Trophoblast cell (in vitro differentiated cells and primary cell): ENCODE data around the gene VAV3.
A peak's percentile ranks its signal among the peaks of the same experiment; 100 is the strongest.

ENCODE experiments used
- DNase-seq, 2 donors: peaks; one replicate each; pipeline ENCODE4 v3.0.0-alpha.2; 2016
- H2AFZ ChIP-seq: 2 replicates; pipeline ENCODE4 v1.6.1; 2013; ENCODE audit warnings: low read length, moderate library complexity, mild to moderate bottlenecking; ENCODE audit not compliant: insufficient read depth, poor library complexity
- H2AK5ac ChIP-seq: 2 replicates; pipeline ENCODE4 v1.6.1; 2013; ENCODE audit warnings: mild to moderate bottlenecking, low read length
- H2BK120ac ChIP-seq: 2 replicates; pipeline ENCODE4 v1.6.1; 2013; ENCODE audit warnings: low read length, mild to moderate bottlenecking, moderate library complexity; ENCODE audit not compliant: insufficient read depth, poor library complexity
- H2BK12ac ChIP-seq: 2 replicates; pipeline ENCODE4 v1.6.1; 2013; ENCODE audit warnings: mild to moderate bottlenecking, low read length, moderate library complexity
- H2BK5ac ChIP-seq: 2 replicates; pipeline ENCODE4 v1.6.1; 2013; ENCODE audit warnings: low read length, low read depth, moderate library complexity, mild to moderate bottlenecking; ENCODE audit not compliant: poor library complexity
- H3K14ac ChIP-seq: 2 replicates; pipeline ENCODE4 v1.6.1; 2013; ENCODE audit warnings: mild to moderate bottlenecking, low read length
- H3K18ac ChIP-seq: 2 replicates; pipeline ENCODE4 v1.6.1; 2013; ENCODE audit warnings: mild to moderate bottlenecking, low read length
- H3K23ac ChIP-seq: 2 replicates; pipeline ENCODE4 v1.6.1; 2013; ENCODE audit warnings: low read length
- H3K27ac ChIP-seq: 2 replicates; pipeline ENCODE4 v1.5.1; 2013; ENCODE audit warnings: low read depth, mild to moderate bottlenecking, inconsistent platforms, low read length, moderate library complexity
- H3K27me3 ChIP-seq: 2 replicates; pipeline ENCODE4 v1.6.1; 2013; ENCODE audit warnings: inconsistent platforms, mild to moderate bottlenecking, low read length, moderate library complexity; ENCODE audit not compliant: insufficient read depth
- H3K36me3 ChIP-seq, 2 experiments: 1 replicate in 1 of 2; 2 replicates in 1 of 2; pipeline ENCODE4 v1.6.1; 2013; ENCODE audit warnings: low read length in 2 of 2, mild to moderate bottlenecking in 2 of 2, moderate library complexity in 1 of 2; ENCODE audit not compliant: insufficient read depth in 2 of 2, control insufficient read depth in 1 of 2
- H3K4ac ChIP-seq: 2 replicates; pipeline ENCODE4 v1.6.1; 2013; ENCODE audit warnings: low read depth, mild to moderate bottlenecking, low read length, moderate library complexity
- H3K4me1 ChIP-seq, 2 experiments: 1 replicate in 1 of 2; 2 replicates in 1 of 2; pipeline ENCODE4 v1.6.1; 2013; ENCODE audit warnings: low read length in 2 of 2, mild to moderate bottlenecking in 2 of 2, moderate library complexity in 1 of 2; ENCODE audit not compliant: insufficient read depth in 2 of 2, control insufficient read depth in 1 of 2
- H3K4me2 ChIP-seq: 2 replicates; pipeline ENCODE4 v1.6.1; 2013; ENCODE audit warnings: inconsistent platforms, mild to moderate bottlenecking, low read length, moderate library complexity
- H3K4me3 ChIP-seq: 2 replicates; pipeline ENCODE4 v1.5.1; 2013; ENCODE audit warnings: mild to moderate bottlenecking, low read depth, low read length, inconsistent platforms
- H3K79me1 ChIP-seq: one replicate; pipeline ENCODE4 v1.6.1; 2013; ENCODE audit warnings: low read length
- H3K79me2 ChIP-seq: 2 replicates; pipeline ENCODE4 v1.6.1; 2013; ENCODE audit warnings: low read length, mild to moderate bottlenecking; ENCODE audit not compliant: control insufficient read depth, insufficient read depth, poor library complexity
- H3K9ac ChIP-seq: 2 replicates; pipeline ENCODE4 v1.6.1; 2013; ENCODE audit warnings: mild to moderate bottlenecking, low read length
- H3K9me3 ChIP-seq: 2 replicates; pipeline ENCODE4 v1.6.1; 2013; ENCODE audit warnings: low read depth, mild to moderate bottlenecking, control low read depth, inconsistent platforms, low read length; ENCODE audit not compliant: insufficient read depth
- H4K12ac ChIP-seq: 2 replicates; pipeline ENCODE4 v1.6.1; 2013; ENCODE audit warnings: low read depth, mild to moderate bottlenecking, low read length, moderate library complexity
- H4K8ac ChIP-seq: 2 replicates; pipeline ENCODE4 v1.6.1; 2013; ENCODE audit warnings: low read depth, mild to moderate bottlenecking, low read length, moderate library complexity
- H4K91ac ChIP-seq: one replicate; pipeline ENCODE4 v1.6.1; 2013; ENCODE audit warnings: low read depth, mild to moderate bottlenecking, low read length, moderate library complexity
- WGBS: extraction: QIAGEN DNeasy Blood & Tissue Kit; methylation state at CpG from one replicate; pipeline ENCODE4 v1.1.7; 2013; ENCODE audit warnings: missing lambda C conversion rate; ENCODE audit not compliant: insufficient read length, insufficient coverage; ENCODE audit errors: extremely low coverage; 5-methylcytosine and 5-hydroxymethylcytosine counted together

Gene VAV3

DNA sequence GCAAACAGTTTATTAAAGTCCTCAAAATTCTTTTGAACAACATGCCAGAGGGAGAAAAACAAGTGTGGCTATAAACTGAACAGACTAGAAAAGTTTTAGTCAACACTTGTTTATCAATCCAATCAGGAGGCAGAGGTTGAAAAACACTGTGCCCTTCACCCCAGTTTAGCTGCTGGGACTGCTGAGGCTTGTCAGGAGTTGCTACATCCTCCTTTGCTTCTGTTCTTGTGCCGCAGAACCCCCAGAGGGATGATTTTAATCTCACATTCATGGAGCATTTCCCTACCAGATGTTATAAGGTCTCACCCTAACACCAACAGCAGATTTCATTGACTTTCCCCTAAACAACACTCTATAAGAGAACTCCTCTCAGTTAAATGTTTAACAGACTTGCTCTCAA, 321.2 kb downstream of the VAV3 start:
- no peak overlapping the region for H3K4ac ChIP-seq
- H3K4me3 ChIP-seq: no peak overlapping the region
- no peak overlapping the region for H2BK12ac ChIP-seq
- no peak overlapping the region for H2AFZ ChIP-seq
- no peak overlapping the region for H2AK5ac ChIP-seq
- no peak overlapping the region for H3K9ac ChIP-seq
- H3K27me3 ChIP-seq: no peaks in the 10 kb centered on the region
- H3K36me3 ChIP-seq: no peaks in the 10 kb centered on the region
- H3K4me1 ChIP-seq: no peaks in the 10 kb centered on the region
- H4K8ac ChIP-seq: no peak overlapping the region
- H3K14ac ChIP-seq: no peak overlapping the region
- H3K79me2 ChIP-seq: no peaks in the 10 kb centered on the region
- no peak overlapping the region for H3K18ac ChIP-seq
- no peaks in the 10 kb centered on the region for H3K9me3 ChIP-seq
- no CpG with 5 or more reads among the region's 1 CpG for WGBS
- H3K27ac ChIP-seq: no peak overlapping the region
- no peak overlapping the region for H2BK120ac ChIP-seq
- H4K91ac ChIP-seq: no peak overlapping the region
- no peak overlapping the region for H3K4me2 ChIP-seq
- H4K12ac ChIP-seq: no peak overlapping the region
- H3K79me1 ChIP-seq: no peaks in the 10 kb centered on the region
- peak; percentile 27 to 47 for DNase-seq
- no peak overlapping the region for H2BK5ac ChIP-seq
- H3K23ac ChIP-seq: no peak overlapping the region

GRCh38 chr1:107640207-107640606, 324.8 kb downstream of the VAV3 start:
- no peak overlapping the region for H3K4ac ChIP-seq
- H2AFZ ChIP-seq: no peak overlapping the region
- H2AK5ac ChIP-seq: no peak overlapping the region
- no peak overlapping the region for H4K8ac ChIP-seq
- no peaks in the 10 kb centered on the region for H3K27me3 ChIP-seq
- DNase-seq: peak in 1 of 2 donors; percentile 44
- H3K79me1 ChIP-seq: no peaks in the 10 kb centered on the region
- no peak overlapping the region for H2BK5ac ChIP-seq
- H3K18ac ChIP-seq: no peak overlapping the region
- no peaks in the 10 kb centered on the region for H3K9me3 ChIP-seq
- H3K4me3 ChIP-seq: no peak overlapping the region
- no peak overlapping the region for H3K14ac ChIP-seq
- no peak overlapping the region for H2BK120ac ChIP-seq
- no peak overlapping the region for H3K4me2 ChIP-seq
- WGBS: no CpG with 5 or more reads among the region's 7 CpGs
- H2BK12ac ChIP-seq: no peak overlapping the region
- H3K27ac ChIP-seq: no peak overlapping the region
- no peaks in the 10 kb centered on the region for H3K79me2 ChIP-seq
- H4K12ac ChIP-seq: no peak overlapping the region
- H3K4me1 ChIP-seq: no peaks in the 10 kb centered on the region
- no peak overlapping the region for H3K9ac ChIP-seq
- no peaks in the 10 kb centered on the region for H3K36me3 ChIP-seq
- H4K91ac ChIP-seq: no peak overlapping the region
- H3K23ac ChIP-seq: no peak overlapping the region

- no peak overlapping the region for H2BK120ac ChIP-seq
- H2BK5ac ChIP-seq: no peak overlapping the region
- no peak overlapping the region for H3K4me3 ChIP-seq
- no peak overlapping the region for H2AFZ ChIP-seq
- H3K23ac ChIP-seq: no peak overlapping the region
- H4K91ac ChIP-seq: no peak overlapping the region
- H3K18ac ChIP-seq: no peak overlapping the region
- no CpG with 5 or more reads among the region's 6 CpGs for WGBS
- H3K79me2 ChIP-seq: no peaks in the 10 kb centered on the region
- H3K27me3 ChIP-seq: no peaks in the 10 kb centered on the region
- no peak overlapping the region for H3K9ac ChIP-seq
- H2AK5ac ChIP-seq: no peak overlapping the region
- H3K9me3 ChIP-seq: peaks cover 3% of the 10 kb centered on the region
- no peak overlapping the region for H2BK12ac ChIP-seq
- DNase-seq: no peak
- no peaks in the 10 kb centered on the region for H3K79me1 ChIP-seq
- no peak overlapping the region for H3K27ac ChIP-seq
- H4K8ac ChIP-seq: no peak overlapping the region
- H3K14ac ChIP-seq: no peak overlapping the region
- no peaks in the 10 kb centered on the region for H3K4me1 ChIP-seq
- H3K4me2 ChIP-seq: no peak overlapping the region
- no peak overlapping the region for H4K12ac ChIP-seq
- H3K4ac ChIP-seq: no peak overlapping the region
- no peaks in the 10 kb centered on the region for H3K36me3 ChIP-seq
These were observed 327.9 kb downstream of the VAV3 start for GRCh38 chr1:107637101-107637500.

- H3K9me3 ChIP-seq: peaks cover 3% of the 10 kb centered on the region
- H2BK120ac ChIP-seq: no peak overlapping the region
- no peaks in the 10 kb centered on the region for H3K79me1 ChIP-seq
- no peak overlapping the region for H4K8ac ChIP-seq
- no peaks in the 10 kb centered on the region for H3K4me1 ChIP-seq
- no peak overlapping the region for H2BK12ac ChIP-seq
- H3K27ac ChIP-seq: no peak overlapping the region
- WGBS: no CpG with 5 or more reads among the region's 5 CpGs
- no peaks in the 10 kb centered on the region for H3K27me3 ChIP-seq
- H3K4me2 ChIP-seq: no peak overlapping the region
- H2AFZ ChIP-seq: no peak overlapping the region
- H2AK5ac ChIP-seq: no peak overlapping the region
- no peak overlapping the region for H3K23ac ChIP-seq
- no peak overlapping the region for H3K4ac ChIP-seq
- no peak for DNase-seq
- H2BK5ac ChIP-seq: no peak overlapping the region
- H3K9ac ChIP-seq: no peak overlapping the region
- H4K12ac ChIP-seq: no peak overlapping the region
- no peaks in the 10 kb centered on the region for H3K36me3 ChIP-seq
- no peak overlapping the region for H3K4me3 ChIP-seq
- H4K91ac ChIP-seq: no peak overlapping the region
- H3K79me2 ChIP-seq: no peaks in the 10 kb centered on the region
- H3K18ac ChIP-seq: no peak overlapping the region
- no peak overlapping the region for H3K14ac ChIP-seq
These were observed 331.4 kb downstream of the VAV3 start for GRCh38 chr1:107633596-107633995.
